HL-60 (cell line): ENCODE measurements around the gene RASSF1.
"Not testable (repeated sequence)": the region's sequence is repeated elsewhere in the genome, so short reads cannot be mapped to it uniquely, and the experiment has no call there.

Experiments
- DNase-seq, 2 experiments: peaks; one replicate each; pipeline ENCODE4 v3.0.0-alpha.2; 2010 to 2020; ENCODE audit warnings: low read depth in 1 of 2, low spot score in 1 of 2
- H3K27ac ChIP-seq: fragments of 250-450 bp; sonication (Bioruptor Pico); replicated peaks from 2 replicates; pipeline ENCODE4 v1.5.1; 2020; ENCODE audit warnings: mild to moderate bottlenecking, moderate library complexity
- H3K27me3 ChIP-seq: fragments of 250-450 bp; sonication (Bioruptor Pico); 2 replicates; pipeline ENCODE4 v1.5.1; 2021; ENCODE audit warnings: mild to moderate bottlenecking, moderate library complexity; ENCODE audit not compliant: insufficient read depth, poor library complexity, severe bottlenecking
- H3K4me3 ChIP-seq: replicated peaks from 2 replicates; pipeline ENCODE4 v1.5.1; 2011; ENCODE audit warnings: mild to moderate bottlenecking, control low read depth, low read length; ENCODE audit not compliant: insufficient read depth
- GABPA ChIP-seq: IDR thresholded peaks from 2 replicates; pipeline ENCODE4 v1.6.1; 2012; ENCODE audit warnings: low read depth
- POLR2AphosphoS5 ChIP-seq: IDR thresholded peaks from 2 replicates; pipeline ENCODE4 v1.6.1; 2012; ENCODE audit warnings: low read depth
- SPI1 ChIP-seq: IDR thresholded peaks from 2 replicates; pipeline ENCODE4 v1.6.1; 2012; ENCODE audit warnings: low read depth, mild to moderate bottlenecking, borderline replicate concordance
- TF ChIP-seq, protein P1 (sequence below): IDR thresholded peaks from one replicate; pipeline ENCODE4 v1.5.1; 2011; ENCODE audit warnings: low read length, control low read depth, inconsistent platforms; ENCODE audit not compliant: insufficient read depth
- TF ChIP-seq, protein P2 (sequence below): IDR thresholded peaks from 2 replicates; pipeline ENCODE4 v1.6.1; 2012; ENCODE audit warnings: low read depth; ENCODE audit not compliant: insufficient replicate concordance

Gene RASSF1

DNA sequence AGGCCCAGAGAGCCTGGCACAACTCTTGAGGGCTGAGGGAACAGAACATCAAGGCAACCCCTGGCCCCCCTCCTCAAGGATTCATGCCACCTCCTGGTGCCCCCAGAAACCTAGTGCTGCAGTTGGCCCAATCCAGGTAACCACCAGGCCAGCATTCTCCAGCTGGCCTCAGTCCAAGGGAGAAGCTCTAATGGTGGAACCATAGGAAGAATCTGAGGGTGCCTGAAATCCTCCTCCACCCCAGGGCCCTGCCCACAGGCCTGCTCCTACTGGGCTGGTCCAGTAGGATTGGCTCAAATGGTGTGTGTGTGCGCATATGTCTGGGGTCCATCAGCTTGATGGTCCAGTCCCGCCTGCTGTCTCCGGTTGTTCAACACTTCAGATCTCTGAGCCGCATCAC, 25.8 kb downstream of the RASSF1 start:
- Histone ChIP-seq H3K27ac (no peak overlapping the region), H3K4me3 (no peak overlapping the region)
- TF ChIP-seq GABPA, result no peak

DNA sequence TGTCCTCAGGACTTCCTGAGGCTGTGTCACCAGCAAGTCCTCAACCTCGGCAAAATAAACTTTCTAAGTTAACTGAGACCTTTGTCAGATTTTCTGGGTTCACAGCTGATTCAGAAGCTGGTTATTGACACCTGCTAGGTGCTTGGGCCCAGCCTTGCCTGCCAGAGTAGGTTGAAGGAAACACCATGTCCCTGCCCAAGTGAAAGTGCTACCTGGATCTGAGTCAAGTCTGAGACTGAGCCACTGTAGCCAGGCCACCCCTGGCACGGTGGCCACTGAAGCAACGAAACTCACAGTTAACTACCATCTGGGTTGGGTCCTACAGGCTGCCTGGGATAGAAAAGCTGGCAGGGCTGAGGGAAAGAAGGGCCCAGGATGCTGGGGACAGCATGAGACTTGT, 26.3 kb downstream of the RASSF1 start:
- Histone ChIP-seq H3K27me3 (no peaks in the 10 kb centered on the region), H3K4me3 (no peak overlapping the region), H3K27ac (no peak overlapping the region)
- TF ChIP-seq, protein P1, sequence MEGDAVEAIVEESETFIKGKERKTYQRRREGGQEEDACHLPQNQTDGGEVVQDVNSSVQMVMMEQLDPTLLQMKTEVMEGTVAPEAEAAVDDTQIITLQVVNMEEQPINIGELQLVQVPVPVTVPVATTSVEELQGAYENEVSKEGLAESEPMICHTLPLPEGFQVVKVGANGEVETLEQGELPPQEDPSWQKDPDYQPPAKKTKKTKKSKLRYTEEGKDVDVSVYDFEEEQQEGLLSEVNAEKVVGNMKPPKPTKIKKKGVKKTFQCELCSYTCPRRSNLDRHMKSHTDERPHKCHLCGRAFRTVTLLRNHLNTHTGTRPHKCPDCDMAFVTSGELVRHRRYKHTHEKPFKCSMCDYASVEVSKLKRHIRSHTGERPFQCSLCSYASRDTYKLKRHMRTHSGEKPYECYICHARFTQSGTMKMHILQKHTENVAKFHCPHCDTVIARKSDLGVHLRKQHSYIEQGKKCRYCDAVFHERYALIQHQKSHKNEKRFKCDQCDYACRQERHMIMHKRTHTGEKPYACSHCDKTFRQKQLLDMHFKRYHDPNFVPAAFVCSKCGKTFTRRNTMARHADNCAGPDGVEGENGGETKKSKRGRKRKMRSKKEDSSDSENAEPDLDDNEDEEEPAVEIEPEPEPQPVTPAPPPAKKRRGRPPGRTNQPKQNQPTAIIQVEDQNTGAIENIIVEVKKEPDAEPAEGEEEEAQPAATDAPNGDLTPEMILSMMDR, result no peak
- TF ChIP-seq, protein P2, sequence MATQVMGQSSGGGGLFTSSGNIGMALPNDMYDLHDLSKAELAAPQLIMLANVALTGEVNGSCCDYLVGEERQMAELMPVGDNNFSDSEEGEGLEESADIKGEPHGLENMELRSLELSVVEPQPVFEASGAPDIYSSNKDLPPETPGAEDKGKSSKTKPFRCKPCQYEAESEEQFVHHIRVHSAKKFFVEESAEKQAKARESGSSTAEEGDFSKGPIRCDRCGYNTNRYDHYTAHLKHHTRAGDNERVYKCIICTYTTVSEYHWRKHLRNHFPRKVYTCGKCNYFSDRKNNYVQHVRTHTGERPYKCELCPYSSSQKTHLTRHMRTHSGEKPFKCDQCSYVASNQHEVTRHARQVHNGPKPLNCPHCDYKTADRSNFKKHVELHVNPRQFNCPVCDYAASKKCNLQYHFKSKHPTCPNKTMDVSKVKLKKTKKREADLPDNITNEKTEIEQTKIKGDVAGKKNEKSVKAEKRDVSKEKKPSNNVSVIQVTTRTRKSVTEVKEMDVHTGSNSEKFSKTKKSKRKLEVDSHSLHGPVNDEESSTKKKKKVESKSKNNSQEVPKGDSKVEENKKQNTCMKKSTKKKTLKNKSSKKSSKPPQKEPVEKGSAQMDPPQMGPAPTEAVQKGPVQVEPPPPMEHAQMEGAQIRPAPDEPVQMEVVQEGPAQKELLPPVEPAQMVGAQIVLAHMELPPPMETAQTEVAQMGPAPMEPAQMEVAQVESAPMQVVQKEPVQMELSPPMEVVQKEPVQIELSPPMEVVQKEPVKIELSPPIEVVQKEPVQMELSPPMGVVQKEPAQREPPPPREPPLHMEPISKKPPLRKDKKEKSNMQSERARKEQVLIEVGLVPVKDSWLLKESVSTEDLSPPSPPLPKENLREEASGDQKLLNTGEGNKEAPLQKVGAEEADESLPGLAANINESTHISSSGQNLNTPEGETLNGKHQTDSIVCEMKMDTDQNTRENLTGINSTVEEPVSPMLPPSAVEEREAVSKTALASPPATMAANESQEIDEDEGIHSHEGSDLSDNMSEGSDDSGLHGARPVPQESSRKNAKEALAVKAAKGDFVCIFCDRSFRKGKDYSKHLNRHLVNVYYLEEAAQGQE, result no peak
- TF ChIP-seq POLR2AphosphoS5 (no peak), SPI1 (no peak), GABPA (no peak)
- no peak for DNase-seq

More for the DNA sequence above, 25.8 kb downstream of the RASSF1 start:
- no peaks in the 10 kb centered on the region for H3K27me3 ChIP-seq
- DNase-seq, result no peak

DNA sequence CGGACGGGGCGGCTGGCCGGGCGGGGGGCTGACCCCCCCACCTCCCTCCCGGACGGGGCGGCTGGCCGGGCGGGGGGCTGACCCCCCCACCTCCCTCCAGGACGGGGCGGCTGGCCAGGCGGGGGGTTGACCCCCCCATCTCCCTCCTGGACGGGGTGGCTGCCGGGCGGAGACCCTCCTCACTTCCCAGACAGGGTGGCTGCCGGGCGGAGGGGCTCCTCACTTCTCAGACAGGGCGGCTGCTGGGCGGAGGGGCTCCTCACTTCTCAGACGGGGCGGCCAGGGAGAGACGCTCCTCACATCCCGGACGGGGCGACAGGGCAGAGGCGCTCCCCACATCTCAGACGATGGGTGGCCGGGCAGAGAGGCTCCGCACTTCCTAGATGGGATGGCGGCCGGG, 28.6 kb downstream of the RASSF1 start:
- H3K4me3 ChIP-seq, DNase-seq, H3K27me3 ChIP-seq, H3K27ac ChIP-seq: not testable (repeated sequence)

DNA sequence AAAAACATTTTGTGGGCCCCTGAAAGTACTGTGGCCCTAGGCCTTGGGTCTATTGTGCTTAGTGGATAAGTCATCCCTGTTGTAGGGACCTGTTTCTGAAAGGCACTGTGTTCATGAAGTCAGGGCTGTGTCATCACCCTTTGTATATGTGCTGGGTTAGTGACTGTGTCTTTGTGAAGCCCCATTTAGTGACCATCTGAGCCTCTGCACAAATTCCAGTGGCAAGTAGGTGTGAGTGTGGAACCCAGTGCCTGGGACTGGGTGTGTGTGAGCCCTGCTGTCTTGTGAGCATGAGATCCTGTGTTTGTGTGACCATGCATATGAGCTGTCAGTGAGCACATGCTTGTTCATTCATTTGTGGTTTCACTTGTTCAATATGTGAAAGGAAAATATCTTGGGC, 36.0 kb downstream of the RASSF1 start:
- no peak overlapping the region for H3K27ac ChIP-seq
- no peak for DNase-seq
- H3K4me3 ChIP-seq, result no peak overlapping the region
- TF ChIP-seq POLR2AphosphoS5 (no peak), GABPA (no peak), SPI1 (no peak)
- TF ChIP-seq, protein P2, result no peak
- TF ChIP-seq, protein P1, result no peak
- no peaks in the 10 kb centered on the region for H3K27me3 ChIP-seq

DNA sequence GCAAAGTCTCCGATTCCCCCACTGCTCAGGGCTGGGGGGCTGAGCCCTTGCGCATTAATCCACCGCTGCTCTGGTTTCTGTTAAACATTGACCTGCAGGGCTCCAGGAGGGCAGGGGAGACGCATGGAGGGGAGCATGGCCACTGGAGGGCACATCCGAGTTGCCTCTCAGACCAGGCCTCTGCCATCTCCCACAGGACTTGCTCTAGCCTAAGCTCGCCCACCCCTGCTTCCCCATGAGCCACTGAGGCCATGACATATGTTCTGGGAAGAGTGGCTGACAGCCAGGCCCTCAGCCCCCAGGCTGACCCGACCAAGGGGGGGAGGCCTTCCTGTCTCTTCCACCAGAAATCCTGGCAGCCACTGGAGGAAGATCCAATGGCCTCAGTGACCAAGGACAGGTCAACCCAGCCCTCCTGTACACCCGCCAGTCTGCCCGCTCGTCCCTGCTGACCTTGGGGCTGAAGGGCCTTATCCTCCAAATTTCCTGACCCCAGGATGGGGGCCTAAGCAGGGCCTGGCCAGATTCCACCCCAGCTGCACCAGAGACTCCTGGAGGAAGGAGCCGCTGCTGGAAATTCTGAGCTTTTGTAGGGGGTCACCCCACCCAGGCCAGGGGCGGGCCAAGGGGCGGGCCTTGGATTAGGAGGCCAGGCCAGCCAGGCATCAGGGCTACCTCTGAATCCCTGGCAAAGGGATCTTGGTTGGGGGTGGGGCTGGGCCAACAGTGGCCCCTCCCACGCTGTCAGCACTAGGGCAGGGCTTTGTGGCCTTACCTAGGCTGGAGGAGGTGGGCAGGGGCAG, 37.4 kb downstream of the RASSF1 start, which contains the start of gene HYAL1:
Gene HYAL1, minus strand, starts transcription at position 562 of the 803 bp plus-strand sequence. CDS start 618 bp downstream, outside the sequence.
- TF ChIP-seq SPI1, result no peak
- TF ChIP-seq, protein P1, result peak; percentile 2
- no peak for TF ChIP-seq GABPA
- DNase-seq, result no peak
- Histone ChIP-seq H3K27ac (no peak within 1 kb of the TSS), H3K27me3 (no peaks in the 10 kb centered on the region), H3K4me3 (no peak within 1 kb of the TSS)
